ENCODE measurements around the gene PIGK.

The PIGK gene

DNA sequence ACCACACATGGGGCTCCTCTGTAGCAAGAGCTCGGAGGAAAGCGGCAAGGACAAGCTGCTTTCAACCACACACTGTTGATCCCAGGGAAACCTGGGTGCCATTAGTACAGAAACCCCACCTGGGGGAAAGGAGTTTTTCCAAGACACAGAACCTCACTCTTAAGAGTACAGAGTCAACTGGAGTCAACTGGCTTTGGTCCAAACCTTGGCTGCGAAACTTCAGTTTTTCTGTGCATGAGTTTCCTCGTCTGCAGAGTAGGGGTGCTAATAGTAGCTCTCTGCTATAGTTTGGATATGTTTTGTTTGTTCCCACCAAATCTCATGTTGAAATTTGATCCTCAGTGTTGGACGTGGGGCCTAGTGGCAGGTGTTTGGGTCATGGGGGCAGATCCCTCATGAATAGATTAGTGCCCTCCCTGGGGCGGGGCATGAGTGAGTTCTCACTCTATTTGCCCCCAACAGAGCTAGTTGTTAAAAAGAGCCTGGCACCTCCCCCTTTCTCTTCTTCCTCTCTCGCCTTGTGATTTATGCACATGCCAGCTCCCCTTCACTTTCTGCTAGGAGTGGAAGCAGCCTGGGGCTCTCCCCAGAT lies 161.1 kb downstream of the PIGK start:
- H3K9me2 ChIP-seq (replicated peaks; ENCODE audit: control insufficient read depth, low read length): no peaks in the 10 kb centered on the region
- no peaks in the 10 kb centered on the region for H3K27me3 ChIP-seq (ENCODE audit: control insufficient read depth, low read length)
- H3K9me3 ChIP-seq (ENCODE audit: control insufficient read depth, insufficient read depth, low read length): no peaks in the 10 kb centered on the region
- H3F3A ChIP-seq (ENCODE audit: control insufficient read depth, insufficient read depth): no peaks in the 10 kb centered on the region
- H3K36me3 ChIP-seq (ENCODE audit: control insufficient read depth, low read length): no peaks in the 10 kb centered on the region
- H3K4me2 ChIP-seq (ENCODE audit: low read length): no peak overlapping the region
- no peaks in the 10 kb centered on the region for H3K4me1 ChIP-seq (ENCODE audit: control insufficient read depth, low read length)
- H3K27ac ChIP-seq (ENCODE audit: low read depth, low read length): no peak overlapping the region
- H3K4me3 ChIP-seq (ENCODE audit: low read length): no peak overlapping the region
- H4K20me1 ChIP-seq (ENCODE audit: control insufficient read depth, insufficient read depth, low read depth, low read length): no peaks in the 10 kb centered on the region
- no peaks in the 10 kb centered on the region for H3K79me2 ChIP-seq (ENCODE audit: control insufficient read depth, low read length)
- TF ChIP-seq CTCF (IDR thresholded peaks at IDR 0.05; ENCODE audit: low read depth, low read length, poor library complexity, severe bottlenecking) (no peak), EZH2phosphoT487 (IDR thresholded peaks at IDR 0.05; ENCODE audit: borderline replicate concordance, low read length) (no peak)

- TF ChIP-seq EZH2phosphoT487 (IDR thresholded peaks at IDR 0.05; ENCODE audit: borderline replicate concordance, low read length): no peak
- TF ChIP-seq CTCF (IDR thresholded peaks at IDR 0.05; ENCODE audit: low read depth, low read length, poor library complexity, severe bottlenecking): no peak
- Histone ChIP-seq H3K4me3 (ENCODE audit: low read length) (no peak overlapping the region), H3K4me1 (ENCODE audit: control insufficient read depth, low read length) (no peaks in the 10 kb centered on the region), H3K27ac (ENCODE audit: low read depth, low read length) (no peak overlapping the region), H4K20me1 (ENCODE audit: control insufficient read depth, insufficient read depth, low read depth, low read length) (no peaks in the 10 kb centered on the region), H3K79me2 (ENCODE audit: control insufficient read depth, low read length) (no peaks in the 10 kb centered on the region), H3K27me3 (ENCODE audit: control insufficient read depth, low read length) (no peaks in the 10 kb centered on the region), H3K9me3 (ENCODE audit: control insufficient read depth, insufficient read depth, low read length) (no peaks in the 10 kb centered on the region), H3F3A (ENCODE audit: control insufficient read depth, insufficient read depth) (no peaks in the 10 kb centered on the region), H3K36me3 (ENCODE audit: control insufficient read depth, low read length) (no peaks in the 10 kb centered on the region), H3K4me2 (ENCODE audit: low read length) (no peak overlapping the region), H3K9me2 (replicated peaks; ENCODE audit: control insufficient read depth, low read length) (no peaks in the 10 kb centered on the region)
Measured at GRCh38 chr1:77056525-77056924, 162.7 kb downstream of the PIGK start.

DNA sequence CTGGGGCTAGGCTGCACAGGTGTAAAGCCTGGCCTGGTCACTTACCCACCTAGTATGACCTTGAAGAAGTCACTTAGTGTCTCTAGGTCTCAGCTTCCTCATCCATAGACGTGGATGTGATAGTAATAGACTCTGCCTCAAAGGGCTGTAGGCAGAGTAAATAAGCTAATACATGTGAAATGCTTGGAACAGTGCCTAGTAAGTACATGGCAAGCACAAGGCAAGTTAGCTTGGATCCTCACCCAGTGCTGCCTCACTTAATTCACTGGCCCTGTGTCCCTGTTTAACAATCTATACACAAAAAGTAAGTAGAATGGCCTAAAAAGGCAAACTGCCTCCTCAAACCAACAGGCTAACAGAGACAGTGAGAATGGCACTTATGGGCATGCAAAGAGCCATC lies 167.8 kb downstream of the PIGK start:
- H3K27me3 ChIP-seq (ENCODE audit: control insufficient read depth, low read length): no peaks in the 10 kb centered on the region
- H3K27ac ChIP-seq (ENCODE audit: low read depth, low read length): no peak overlapping the region
- H3F3A ChIP-seq (ENCODE audit: control insufficient read depth, insufficient read depth): no peaks in the 10 kb centered on the region
- H3K79me2 ChIP-seq (ENCODE audit: control insufficient read depth, low read length): no peaks in the 10 kb centered on the region
- no peaks in the 10 kb centered on the region for H3K9me2 ChIP-seq (replicated peaks; ENCODE audit: control insufficient read depth, low read length)
- H3K9me3 ChIP-seq (ENCODE audit: control insufficient read depth, insufficient read depth, low read length): no peaks in the 10 kb centered on the region
- H4K20me1 ChIP-seq (ENCODE audit: control insufficient read depth, insufficient read depth, low read depth, low read length): no peaks in the 10 kb centered on the region
- no peaks in the 10 kb centered on the region for H3K36me3 ChIP-seq (ENCODE audit: control insufficient read depth, low read length)
- no peak overlapping the region for H3K4me2 ChIP-seq (ENCODE audit: low read length)
- TF ChIP-seq EZH2phosphoT487 (IDR thresholded peaks at IDR 0.05; ENCODE audit: borderline replicate concordance, low read length) (no peak), CTCF (IDR thresholded peaks at IDR 0.05; ENCODE audit: low read depth, low read length, poor library complexity, severe bottlenecking) (no peak)
- no peak overlapping the region for H3K4me3 ChIP-seq (ENCODE audit: low read length)
- H3K4me1 ChIP-seq (ENCODE audit: control insufficient read depth, low read length): no peaks in the 10 kb centered on the region
